ENCODE measurements around the gene DNAJB14.

DNAJB14 gene

DNA sequence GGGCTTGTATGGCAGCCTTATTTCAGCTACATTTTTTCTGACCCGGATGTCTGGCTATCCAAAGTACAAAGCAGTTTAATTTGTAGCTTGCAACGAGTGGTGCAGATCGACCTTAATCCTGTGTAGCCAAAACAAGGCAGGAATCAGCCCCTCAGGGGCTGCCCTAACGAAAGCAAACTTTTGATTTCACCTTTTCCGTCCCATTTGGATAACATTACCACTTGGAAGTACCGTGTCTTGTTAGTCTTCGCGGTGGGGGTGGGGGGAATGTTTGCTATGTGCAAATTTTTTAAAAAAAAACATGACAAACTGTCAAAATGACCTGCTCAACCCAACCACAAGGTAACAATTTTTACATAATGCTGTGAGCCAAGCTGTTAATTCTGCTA is 766 bp upstream of the DNAJB14 start:
- no peaks in the 10 kb centered on the region for H3K27me3 ChIP-seq (ENCODE audit: control insufficient read depth in 2 of 2, insufficient read depth in 2 of 2, low read length in 2 of 2)
- H3K27ac ChIP-seq (ENCODE audit: low read depth in 2 of 2, low read length in 2 of 2): peak overlapping the region; percentile 98 to 99
- no peaks in the 10 kb centered on the region for H3K36me3 ChIP-seq (ENCODE audit: control insufficient read depth in 2 of 2, insufficient read depth in 2 of 2, low read length in 2 of 2)
- peak overlapping the region; percentile 80 to 96 for H3K9ac ChIP-seq (ENCODE audit: low read depth in 1 of 2, low read length in 2 of 2)
- H3K4me3 ChIP-seq (ENCODE audit: low read length in 2 of 2): peak overlapping the region; percentile 90
- peaks cover 15 to 25% of the 10 kb centered on the region in 2 donors for H3K4me1 ChIP-seq (ENCODE audit: control insufficient read depth in 2 of 2, insufficient read depth in 2 of 2, low read length in 2 of 2)
- no peaks in the 10 kb centered on the region for H3K9me3 ChIP-seq (ENCODE audit: control insufficient read depth in 2 of 2, low read length in 2 of 2)

DNA sequence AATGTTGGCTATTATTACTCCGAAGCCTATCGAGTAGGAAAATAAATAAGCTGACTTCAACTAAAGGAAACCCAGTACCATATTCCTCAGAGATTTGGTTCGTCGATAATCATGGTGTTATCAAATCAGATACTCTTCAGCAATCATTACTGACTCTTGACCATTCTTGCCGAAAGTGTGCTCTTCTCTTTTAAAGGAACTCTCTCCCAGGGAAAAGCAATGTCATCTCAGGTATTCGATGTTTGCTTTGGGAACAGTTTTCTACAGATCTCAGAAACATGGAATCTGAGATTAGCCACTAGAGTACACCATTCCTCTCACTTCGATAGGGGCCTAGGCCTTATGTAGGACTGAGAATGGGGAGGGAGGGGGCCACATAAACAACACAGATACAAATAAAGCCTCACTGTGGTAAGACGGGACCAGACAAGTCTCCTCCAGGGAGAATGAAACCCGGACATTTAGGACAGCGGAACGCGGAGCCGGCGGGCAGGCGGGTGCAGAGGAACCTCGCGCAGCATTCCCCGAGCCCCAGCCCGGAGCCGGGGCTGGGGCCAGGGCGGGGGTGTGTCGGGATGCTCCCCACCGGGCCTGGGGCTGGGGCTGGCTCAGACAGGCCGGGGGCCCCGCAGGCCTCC is 581 bp downstream of the DNAJB14 start:
- no peaks in the 10 kb centered on the region for H3K36me3 ChIP-seq (ENCODE audit: control insufficient read depth in 2 of 2, insufficient read depth in 2 of 2, low read length in 2 of 2)
- H3K4me3 ChIP-seq (ENCODE audit: low read length in 2 of 2): peak overlapping the region; percentile 90
- H3K27ac ChIP-seq (ENCODE audit: low read depth in 2 of 2, low read length in 2 of 2): peak overlapping the region; percentile 98 to 99
- H3K27me3 ChIP-seq (ENCODE audit: control insufficient read depth in 2 of 2, insufficient read depth in 2 of 2, low read length in 2 of 2): no peaks in the 10 kb centered on the region
- H3K9ac ChIP-seq (ENCODE audit: low read depth in 1 of 2, low read length in 2 of 2): peak overlapping the region; percentile 80 to 96
- peaks cover 15 to 25% of the 10 kb centered on the region in 2 donors for H3K4me1 ChIP-seq (ENCODE audit: control insufficient read depth in 2 of 2, insufficient read depth in 2 of 2, low read length in 2 of 2)
- H3K9me3 ChIP-seq (ENCODE audit: control insufficient read depth in 2 of 2, low read length in 2 of 2): no peaks in the 10 kb centered on the region

DNA sequence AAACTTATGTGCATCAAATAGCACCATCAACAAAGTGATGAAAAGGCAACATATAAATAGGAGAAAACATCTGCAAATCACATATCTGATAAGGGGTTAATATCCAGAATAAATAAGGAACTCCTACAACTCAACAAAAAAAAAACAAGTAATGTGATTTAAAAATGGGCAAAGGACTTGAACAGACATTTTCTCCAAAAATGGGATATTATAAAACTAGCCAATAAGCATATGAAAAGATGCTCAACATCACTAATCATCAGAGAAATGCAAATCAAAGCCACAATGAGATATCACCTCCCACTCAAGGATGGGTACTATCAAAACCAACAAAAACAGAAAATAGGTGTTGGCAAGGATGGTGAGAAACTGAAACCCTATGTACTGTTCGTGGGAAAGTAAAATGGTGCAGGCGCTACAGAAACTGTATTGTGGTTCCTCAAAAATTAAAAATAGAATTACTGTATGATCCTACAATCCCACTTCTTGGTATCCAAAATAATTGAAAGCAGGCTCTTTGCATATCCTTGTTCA is 2.4 kb downstream of the DNAJB14 start:
- H3K27ac ChIP-seq (ENCODE audit: low read depth in 2 of 2, low read length in 2 of 2): no peak overlapping the region
- H3K9ac ChIP-seq (ENCODE audit: low read depth in 1 of 2, low read length in 2 of 2): no peak overlapping the region
- no peaks in the 10 kb centered on the region for H3K9me3 ChIP-seq (ENCODE audit: control insufficient read depth in 2 of 2, low read length in 2 of 2)
- H3K4me3 ChIP-seq (ENCODE audit: low read length in 2 of 2): no peak overlapping the region
- peaks cover 12 to 22% of the 10 kb centered on the region in 2 donors for H3K4me1 ChIP-seq (ENCODE audit: control insufficient read depth in 2 of 2, insufficient read depth in 2 of 2, low read length in 2 of 2)
- H3K36me3 ChIP-seq (ENCODE audit: control insufficient read depth in 2 of 2, insufficient read depth in 2 of 2, low read length in 2 of 2): no peaks in the 10 kb centered on the region
- no peaks in the 10 kb centered on the region for H3K27me3 ChIP-seq (ENCODE audit: control insufficient read depth in 2 of 2, insufficient read depth in 2 of 2, low read length in 2 of 2)

DNA sequence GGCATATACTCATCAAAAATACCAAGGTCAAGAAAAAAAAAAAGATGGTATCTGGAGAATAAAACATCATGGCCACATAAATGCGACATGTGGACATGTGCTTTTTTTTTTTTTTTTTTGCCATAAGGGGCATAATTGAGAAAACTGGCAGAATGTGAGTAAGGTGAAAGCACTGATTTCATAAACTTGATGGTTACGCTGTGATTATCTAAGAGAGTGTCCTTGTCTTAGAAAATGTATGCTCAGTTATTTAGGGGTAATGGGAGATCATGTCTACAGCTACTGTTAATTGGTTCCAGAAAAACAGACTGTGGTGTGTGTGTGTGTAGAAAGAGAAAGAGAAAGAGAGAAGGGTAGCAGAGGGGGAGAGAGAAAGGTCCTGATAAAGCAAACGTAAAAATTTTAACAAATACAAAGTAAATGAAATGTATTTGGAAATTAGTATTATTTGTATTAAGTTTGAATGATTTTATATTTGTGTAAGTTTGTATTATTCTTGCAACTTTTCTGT is 8.1 kb downstream of the DNAJB14 start:
- no peaks in the 10 kb centered on the region for H3K27me3 ChIP-seq (ENCODE audit: control insufficient read depth in 2 of 2, insufficient read depth in 2 of 2, low read length in 2 of 2)
- no peaks in the 10 kb centered on the region for H3K36me3 ChIP-seq (ENCODE audit: control insufficient read depth in 2 of 2, insufficient read depth in 2 of 2, low read length in 2 of 2)
- no peak overlapping the region for H3K27ac ChIP-seq (ENCODE audit: low read depth in 2 of 2, low read length in 2 of 2)
- H3K9me3 ChIP-seq (ENCODE audit: control insufficient read depth in 2 of 2, low read length in 2 of 2): peaks cover 0 to 2% of the 10 kb centered on the region in 2 donors
- no peaks in the 10 kb centered on the region for H3K4me1 ChIP-seq (ENCODE audit: control insufficient read depth in 2 of 2, insufficient read depth in 2 of 2, low read length in 2 of 2)
- no peak overlapping the region for H3K4me3 ChIP-seq (ENCODE audit: low read length in 2 of 2)
- H3K9ac ChIP-seq (ENCODE audit: low read depth in 1 of 2, low read length in 2 of 2): no peak overlapping the region

DNA sequence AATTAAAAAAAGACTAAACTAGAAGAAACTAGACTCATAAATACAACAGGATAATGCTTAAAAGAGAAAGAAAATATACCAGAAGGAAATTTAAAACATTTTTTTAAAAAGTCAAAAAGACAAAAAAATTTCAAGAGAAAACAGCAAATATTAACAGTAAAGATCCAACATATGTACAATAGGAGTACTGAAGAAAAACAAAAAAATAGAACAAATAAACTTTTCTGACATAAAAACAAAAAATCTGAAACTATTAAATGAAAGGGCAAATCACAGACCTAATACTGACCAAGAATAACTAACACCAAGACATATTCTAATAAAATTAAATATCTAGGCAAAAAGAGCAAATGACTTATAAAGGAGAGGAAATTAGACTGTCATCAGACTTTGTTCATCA is 11.5 kb downstream of the DNAJB14 start:
- Histone ChIP-seq H3K4me1 (ENCODE audit: control insufficient read depth in 2 of 2, insufficient read depth in 2 of 2, low read length in 2 of 2) (no peaks in the 10 kb centered on the region), H3K4me3 (ENCODE audit: low read length in 2 of 2) (no peak overlapping the region), H3K27me3 (ENCODE audit: control insufficient read depth in 2 of 2, insufficient read depth in 2 of 2, low read length in 2 of 2) (no peaks in the 10 kb centered on the region), H3K27ac (ENCODE audit: low read depth in 2 of 2, low read length in 2 of 2) (no peak overlapping the region), H3K9ac (ENCODE audit: low read depth in 1 of 2, low read length in 2 of 2) (no peak overlapping the region), H3K9me3 (ENCODE audit: control insufficient read depth in 2 of 2, low read length in 2 of 2) (peaks cover 0 to 2% of the 10 kb centered on the region in 2 donors), H3K36me3 (ENCODE audit: control insufficient read depth in 2 of 2, insufficient read depth in 2 of 2, low read length in 2 of 2) (no peaks in the 10 kb centered on the region)

- no peaks in the 10 kb centered on the region for H3K4me1 ChIP-seq (ENCODE audit: control insufficient read depth in 2 of 2, insufficient read depth in 2 of 2, low read length in 2 of 2)
- H3K36me3 ChIP-seq (ENCODE audit: control insufficient read depth in 2 of 2, insufficient read depth in 2 of 2, low read length in 2 of 2): peaks cover 7 to 14% of the 10 kb centered on the region in 2 donors
These were observed 18.9 kb downstream of the DNAJB14 start for GRCh38 chr4:99927566-99927965.

DNA sequence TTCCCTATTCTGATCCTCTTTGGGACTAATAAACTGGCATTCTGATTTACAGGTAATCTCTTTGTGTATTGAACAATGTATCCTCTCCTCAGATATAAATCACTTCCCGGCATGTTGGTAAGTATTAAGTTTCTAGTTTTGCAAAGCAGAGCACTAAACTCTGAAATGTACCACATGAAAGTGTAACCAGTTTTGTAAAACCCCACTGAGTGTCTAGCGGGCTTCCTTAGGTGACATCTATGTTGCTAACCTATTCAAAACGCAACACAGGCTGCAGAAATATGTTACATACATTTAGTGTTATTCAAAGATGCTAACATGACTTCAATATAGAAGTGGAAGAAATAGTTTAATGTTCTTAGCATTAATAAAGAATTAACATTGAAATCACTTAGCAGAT is 25.2 kb downstream of the DNAJB14 start:
- Histone ChIP-seq H3K4me3 (ENCODE audit: low read length in 2 of 2) (no peak overlapping the region), H3K9ac (ENCODE audit: low read depth in 1 of 2, low read length in 2 of 2) (no peak overlapping the region), H3K9me3 (ENCODE audit: control insufficient read depth in 2 of 2, low read length in 2 of 2) (no peaks in the 10 kb centered on the region), H3K4me1 (ENCODE audit: control insufficient read depth in 2 of 2, insufficient read depth in 2 of 2, low read length in 2 of 2) (peaks cover 0 to 4% of the 10 kb centered on the region in 2 donors), H3K36me3 (ENCODE audit: control insufficient read depth in 2 of 2, insufficient read depth in 2 of 2, low read length in 2 of 2) (peaks cover 13 to 14% of the 10 kb centered on the region in 2 donors), H3K27me3 (ENCODE audit: control insufficient read depth in 2 of 2, insufficient read depth in 2 of 2, low read length in 2 of 2) (no peaks in the 10 kb centered on the region), H3K27ac (ENCODE audit: low read depth in 2 of 2, low read length in 2 of 2) (no peak overlapping the region)

More at GRCh38 chr4:99927566-99927965, 18.9 kb downstream of the DNAJB14 start:
- Histone ChIP-seq H3K4me3 (ENCODE audit: low read length in 2 of 2) (no peak overlapping the region), H3K27ac (ENCODE audit: low read depth in 2 of 2, low read length in 2 of 2) (no peak overlapping the region), H3K27me3 (ENCODE audit: control insufficient read depth in 2 of 2, insufficient read depth in 2 of 2, low read length in 2 of 2) (no peaks in the 10 kb centered on the region), H3K9ac (ENCODE audit: low read depth in 1 of 2, low read length in 2 of 2) (no peak overlapping the region), H3K9me3 (ENCODE audit: control insufficient read depth in 2 of 2, low read length in 2 of 2) (no peaks in the 10 kb centered on the region)

DNA sequence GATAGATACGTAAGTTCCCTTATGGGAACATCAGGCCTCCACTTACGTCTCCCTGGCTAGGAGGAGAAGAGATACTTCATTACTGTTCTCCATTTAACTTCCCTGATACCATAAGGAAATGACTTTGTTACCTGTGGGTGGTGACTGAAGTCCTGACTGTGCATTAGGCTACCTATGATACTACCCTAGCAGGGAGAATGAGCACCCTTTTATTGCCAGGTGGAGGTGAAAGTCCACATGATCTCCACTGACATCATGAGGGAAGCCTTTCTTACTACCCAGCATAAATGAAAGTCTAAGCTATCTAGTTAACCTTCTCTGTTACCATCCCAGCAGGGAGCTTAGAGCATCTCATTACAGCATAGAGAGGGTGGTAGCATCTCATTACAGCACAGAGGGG is 27.8 kb downstream of the DNAJB14 start:
- Histone ChIP-seq H3K27ac (ENCODE audit: low read depth in 2 of 2, low read length in 2 of 2) (peak overlapping the region; percentile 61 to 88), H3K9ac (ENCODE audit: low read depth in 1 of 2, low read length in 2 of 2) (peak overlapping the region in 1 of 2 donors; percentile 56), H3K27me3 (ENCODE audit: control insufficient read depth in 2 of 2, insufficient read depth in 2 of 2, low read length in 2 of 2) (no peaks in the 10 kb centered on the region), H3K36me3 (ENCODE audit: control insufficient read depth in 2 of 2, insufficient read depth in 2 of 2, low read length in 2 of 2) (peaks cover 10 to 14% of the 10 kb centered on the region in 2 donors), H3K4me3 (ENCODE audit: low read length in 2 of 2) (peak overlapping the region in 1 of 2 donors; percentile 37), H3K4me1 (ENCODE audit: control insufficient read depth in 2 of 2, insufficient read depth in 2 of 2, low read length in 2 of 2) (peaks cover 0 to 4% of the 10 kb centered on the region in 2 donors), H3K9me3 (ENCODE audit: control insufficient read depth in 2 of 2, low read length in 2 of 2) (no peaks in the 10 kb centered on the region)

DNA sequence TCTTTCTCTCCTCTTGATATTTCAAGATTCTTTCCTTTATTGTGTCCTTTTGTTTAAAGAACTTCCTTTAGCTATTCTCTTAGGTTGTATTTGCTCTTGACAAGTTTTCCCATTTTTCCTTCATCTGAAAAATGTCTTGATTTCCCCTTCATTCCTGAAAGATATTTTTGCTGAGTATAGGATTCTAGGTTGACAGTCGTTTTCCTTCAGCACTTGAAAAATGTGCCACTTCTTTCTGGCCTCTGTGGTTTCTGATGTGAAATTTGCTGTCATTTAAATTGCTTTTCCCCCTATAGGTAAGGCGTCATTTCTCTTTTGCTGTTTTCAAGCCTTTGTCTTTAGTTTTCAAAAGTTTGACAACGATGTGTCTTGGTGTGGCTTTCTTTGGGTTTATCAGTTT is 28.8 kb downstream of the DNAJB14 start:
- Histone ChIP-seq H3K9ac (ENCODE audit: low read depth in 1 of 2, low read length in 2 of 2) (no peak overlapping the region), H3K4me3 (ENCODE audit: low read length in 2 of 2) (no peak overlapping the region), H3K27me3 (ENCODE audit: control insufficient read depth in 2 of 2, insufficient read depth in 2 of 2, low read length in 2 of 2) (no peaks in the 10 kb centered on the region), H3K9me3 (ENCODE audit: control insufficient read depth in 2 of 2, low read length in 2 of 2) (no peaks in the 10 kb centered on the region), H3K27ac (ENCODE audit: low read depth in 2 of 2, low read length in 2 of 2) (peak overlapping the region in 1 of 2 donors; percentile 61), H3K4me1 (ENCODE audit: control insufficient read depth in 2 of 2, insufficient read depth in 2 of 2, low read length in 2 of 2) (peaks cover 0 to 4% of the 10 kb centered on the region in 2 donors), H3K36me3 (ENCODE audit: control insufficient read depth in 2 of 2, insufficient read depth in 2 of 2, low read length in 2 of 2) (peaks cover 3 to 11% of the 10 kb centered on the region in 2 donors)

DNA sequence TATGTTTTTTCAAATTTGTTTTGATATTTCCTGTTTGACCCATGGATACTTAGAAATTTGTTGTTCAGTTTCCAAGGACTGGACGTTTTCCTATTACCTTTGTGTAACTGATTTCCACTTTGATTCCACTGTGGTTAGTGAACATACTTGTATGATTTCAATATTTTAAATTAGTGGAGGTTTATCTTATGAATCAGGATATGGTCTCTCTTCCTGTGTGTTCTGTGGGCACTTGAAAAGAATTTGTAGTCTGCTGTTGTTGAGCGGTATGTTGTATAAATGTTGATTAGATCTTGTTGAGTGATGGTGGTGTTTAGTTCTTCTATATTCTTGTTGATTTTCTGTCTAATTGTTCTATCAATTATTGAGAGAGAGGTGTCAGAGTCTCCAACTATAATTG is 31.0 kb downstream of the DNAJB14 start:
- Histone ChIP-seq H3K4me1 (ENCODE audit: control insufficient read depth in 2 of 2, insufficient read depth in 2 of 2, low read length in 2 of 2) (peaks cover 0 to 4% of the 10 kb centered on the region in 2 donors), H3K9ac (ENCODE audit: low read depth in 1 of 2, low read length in 2 of 2) (no peak overlapping the region), H3K36me3 (ENCODE audit: control insufficient read depth in 2 of 2, insufficient read depth in 2 of 2, low read length in 2 of 2) (peaks cover 2 to 7% of the 10 kb centered on the region in 2 donors), H3K9me3 (ENCODE audit: control insufficient read depth in 2 of 2, low read length in 2 of 2) (no peaks in the 10 kb centered on the region), H3K4me3 (ENCODE audit: low read length in 2 of 2) (no peak overlapping the region), H3K27ac (ENCODE audit: low read depth in 2 of 2, low read length in 2 of 2) (no peak overlapping the region), H3K27me3 (ENCODE audit: control insufficient read depth in 2 of 2, insufficient read depth in 2 of 2, low read length in 2 of 2) (no peaks in the 10 kb centered on the region)
